ENCODE data around the gene ACIN1.

Gene ACIN1

DNA sequence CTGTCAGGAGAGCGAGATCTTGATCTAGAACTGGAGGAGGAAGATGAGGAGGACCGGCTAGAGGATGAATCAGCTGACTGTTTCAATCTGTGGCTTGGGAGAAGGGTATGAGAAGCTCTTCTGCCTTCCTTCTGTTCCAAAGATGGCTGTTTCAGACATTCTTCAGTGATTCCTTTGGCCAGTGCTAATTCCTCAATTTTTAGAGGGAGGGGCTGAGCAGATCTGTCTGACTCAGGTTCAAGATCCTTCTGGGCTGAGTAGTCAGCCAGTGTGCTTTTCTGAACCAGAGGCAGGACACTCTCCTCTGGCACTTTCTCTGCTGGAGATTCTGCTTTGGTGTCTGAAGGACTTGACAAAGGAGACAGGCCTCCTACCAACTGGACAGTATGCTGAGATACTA lies 15.2 kb downstream of the ACIN1 start:
- Mint-ChIP-seq H3K27me3 (no peaks in the 10 kb centered on the region), H3K36me3 (ENCODE audit: insufficient read depth) (peaks cover 90% of the 10 kb centered on the region)

DNA sequence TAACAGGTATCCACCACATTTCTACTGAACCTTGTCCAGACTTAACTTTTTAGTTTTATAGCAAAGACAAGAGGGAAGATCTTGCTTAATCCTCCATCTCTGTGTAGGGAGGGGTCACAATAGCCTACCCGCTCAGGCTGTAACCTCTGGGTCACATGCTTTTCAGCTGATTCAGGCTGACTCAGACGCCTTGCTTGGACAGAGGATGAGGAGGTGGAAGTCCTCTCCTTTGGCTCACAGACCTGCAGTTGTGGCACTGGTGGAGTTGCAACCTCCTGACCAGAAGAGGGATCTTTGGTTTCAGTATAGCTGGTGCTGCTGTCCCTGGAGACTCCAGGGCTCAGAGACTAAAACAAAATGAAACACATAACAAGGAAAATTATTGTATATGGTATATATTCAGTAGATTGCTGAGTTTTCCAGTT lies 16.2 kb downstream of the ACIN1 start:
- Mint-ChIP-seq H3K36me3 (ENCODE audit: insufficient read depth) (peaks cover 89% of the 10 kb centered on the region), H3K9me3 (no peaks in the 10 kb centered on the region), H3K27ac (ENCODE audit: low read depth) (no peak overlapping the region), H3K27me3 (no peaks in the 10 kb centered on the region), H3K4me3 (no peak overlapping the region), H3K4me1 (peaks cover 4% of the 10 kb centered on the region)
- no peak for ATAC-seq (replicated peaks; ENCODE audit: extremely low read depth, poor library complexity, severe bottlenecking)
- DNase-seq (ENCODE audit: low spot score in 2 of 2): no peak

More for the DNA sequence above, 15.2 kb downstream of the ACIN1 start:
- DNase-seq (ENCODE audit: low spot score in 2 of 2) (no peak), ATAC-seq (replicated peaks; ENCODE audit: extremely low read depth, poor library complexity, severe bottlenecking) (no peak)
- Mint-ChIP-seq H3K4me3 (no peak overlapping the region), H3K9me3 (no peaks in the 10 kb centered on the region), H3K4me1 (peaks cover 4% of the 10 kb centered on the region), H3K27ac (ENCODE audit: low read depth) (no peak overlapping the region)

DNA sequence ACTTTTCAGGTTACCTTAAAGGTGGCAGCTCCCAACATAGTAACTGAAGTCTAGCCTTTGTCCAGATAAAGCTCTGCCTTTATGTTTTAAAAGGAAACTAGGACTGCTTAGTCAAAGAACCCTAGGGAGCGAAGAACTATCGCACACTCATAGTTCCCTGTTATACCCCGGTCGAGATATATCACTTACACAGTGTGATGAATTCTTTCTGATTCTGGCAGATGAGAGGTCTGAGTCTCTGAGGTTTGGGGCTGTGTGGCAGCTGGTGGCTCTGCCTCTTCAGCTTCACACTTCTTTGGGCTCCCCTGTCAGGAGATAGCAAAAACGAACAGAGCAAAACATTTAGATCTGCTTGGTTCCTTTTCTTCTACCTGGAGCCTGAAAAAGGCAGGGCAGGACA lies 17.0 kb downstream of the ACIN1 start:
- Mint-ChIP-seq H3K27me3 (no peaks in the 10 kb centered on the region), H3K36me3 (ENCODE audit: insufficient read depth) (peaks cover 87% of the 10 kb centered on the region), H3K4me3 (no peak overlapping the region), H3K4me1 (peaks cover 4% of the 10 kb centered on the region), H3K27ac (ENCODE audit: low read depth) (no peak overlapping the region), H3K9me3 (no peaks in the 10 kb centered on the region)
- ATAC-seq (replicated peaks; ENCODE audit: extremely low read depth, poor library complexity, severe bottlenecking) (no peak), DNase-seq (ENCODE audit: low spot score in 2 of 2) (no peak)

DNA sequence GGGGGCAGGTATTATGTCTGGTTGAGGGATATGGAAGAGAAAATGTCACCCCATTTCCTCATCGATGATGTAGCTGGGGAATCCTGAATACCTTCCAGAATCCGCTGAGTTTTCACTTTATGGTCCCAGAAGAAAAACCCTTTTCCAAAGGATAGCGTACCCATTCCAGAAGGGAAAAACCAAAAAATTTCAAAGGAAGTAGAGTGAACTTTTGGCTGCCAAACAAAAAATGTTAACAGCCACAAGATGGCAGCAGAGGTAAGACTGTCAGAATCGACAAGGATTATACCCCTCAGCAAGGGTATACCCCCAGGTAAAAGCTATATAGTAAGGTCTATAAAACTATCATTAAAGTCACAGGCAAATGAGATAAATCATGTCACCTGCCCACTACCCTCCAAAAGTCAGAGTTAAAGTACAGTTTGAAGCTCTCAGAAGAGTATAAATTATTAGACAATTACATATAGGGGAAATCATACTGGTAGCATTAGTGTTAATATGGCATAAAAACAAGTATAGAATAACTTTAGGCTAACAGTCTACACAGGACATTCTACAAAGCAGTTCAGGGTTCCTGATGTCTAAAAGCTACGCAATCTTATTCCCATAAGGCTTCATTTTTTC lies 18.0 kb downstream of the ACIN1 start:
- peak in 1 of 2 donors; percentile 14 for DNase-seq (ENCODE audit: low spot score in 2 of 2)
- no peak overlapping the region for H3K27ac Mint-ChIP-seq (ENCODE audit: low read depth)
- H3K9me3 Mint-ChIP-seq: no peaks in the 10 kb centered on the region
- H3K27me3 Mint-ChIP-seq: no peaks in the 10 kb centered on the region
- peaks cover 8% of the 10 kb centered on the region for H3K4me1 Mint-ChIP-seq
- no peak overlapping the region for H3K4me3 Mint-ChIP-seq
- no peak for ATAC-seq (replicated peaks; ENCODE audit: extremely low read depth, poor library complexity, severe bottlenecking)
- peaks cover 88% of the 10 kb centered on the region for H3K36me3 Mint-ChIP-seq (ENCODE audit: insufficient read depth)

DNA sequence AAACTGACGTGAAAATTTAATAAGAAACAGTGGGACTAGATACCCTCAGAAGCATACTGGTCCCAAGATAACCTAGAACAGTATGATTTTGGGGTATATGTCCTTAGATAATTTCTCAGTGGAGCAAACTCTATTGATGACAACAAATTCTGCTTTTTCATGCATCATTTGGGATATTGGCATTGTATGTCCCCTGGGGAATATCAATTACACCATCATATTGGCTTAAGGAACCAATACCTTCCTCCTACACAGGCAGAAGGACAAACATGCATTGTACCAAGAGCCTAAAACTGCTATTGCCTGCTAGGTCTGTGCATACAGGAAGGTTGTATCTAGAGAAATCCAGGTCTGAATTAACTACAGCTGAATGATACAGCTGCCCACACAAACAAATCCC lies 20.0 kb downstream of the ACIN1 start:
- Mint-ChIP-seq H3K36me3 (ENCODE audit: insufficient read depth) (peaks cover 82% of the 10 kb centered on the region), H3K4me1 (peaks cover 22% of the 10 kb centered on the region), H3K27ac (ENCODE audit: low read depth) (no peak overlapping the region), H3K4me3 (no peak overlapping the region), H3K9me3 (no peaks in the 10 kb centered on the region), H3K27me3 (no peaks in the 10 kb centered on the region)
- DNase-seq (ENCODE audit: low spot score in 2 of 2) (no peak), ATAC-seq (replicated peaks; ENCODE audit: extremely low read depth, poor library complexity, severe bottlenecking) (no peak)

DNA sequence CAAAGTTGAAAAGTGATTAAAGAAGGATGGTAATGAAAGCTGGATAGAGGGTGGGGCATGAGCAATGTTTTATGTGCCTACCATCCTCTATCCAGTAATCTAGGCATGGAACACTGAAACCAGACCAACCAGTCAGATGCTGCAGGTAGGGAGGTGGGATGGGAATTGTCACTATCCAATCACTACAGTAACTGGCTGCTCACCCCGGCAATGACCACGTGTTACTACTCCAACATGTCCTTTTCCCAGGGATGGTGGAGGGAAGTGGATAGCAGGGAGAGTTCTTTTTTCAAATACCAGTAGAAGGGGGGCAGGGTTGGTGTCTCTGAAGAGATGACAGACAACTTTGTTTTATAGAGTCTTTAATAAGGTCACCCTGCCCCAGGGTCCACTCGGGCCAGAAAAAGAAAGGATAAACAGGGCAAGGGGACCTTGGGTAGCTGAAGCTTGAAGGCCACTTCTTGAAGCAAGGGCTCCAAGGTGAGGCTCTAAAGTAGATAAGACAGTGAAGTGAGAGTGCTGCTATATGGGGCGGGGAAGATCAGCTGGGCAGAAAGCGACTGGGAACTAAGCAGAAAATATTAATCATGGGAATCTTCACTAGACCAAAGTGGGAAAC lies 22.9 kb downstream of the ACIN1 start:
- H3K27ac Mint-ChIP-seq (ENCODE audit: low read depth): peak overlapping the region; percentile 79
- H3K9me3 Mint-ChIP-seq: no peaks in the 10 kb centered on the region
- H3K27me3 Mint-ChIP-seq: no peaks in the 10 kb centered on the region
- H3K4me1 Mint-ChIP-seq: peaks cover 35% of the 10 kb centered on the region
- ATAC-seq (replicated peaks; ENCODE audit: extremely low read depth, poor library complexity, severe bottlenecking) (no peak), DNase-seq (ENCODE audit: low spot score in 2 of 2) (no peak)
- H3K36me3 Mint-ChIP-seq (ENCODE audit: insufficient read depth): peaks cover 71% of the 10 kb centered on the region
- H3K4me3 Mint-ChIP-seq: peak overlapping the region; percentile 78

DNA sequence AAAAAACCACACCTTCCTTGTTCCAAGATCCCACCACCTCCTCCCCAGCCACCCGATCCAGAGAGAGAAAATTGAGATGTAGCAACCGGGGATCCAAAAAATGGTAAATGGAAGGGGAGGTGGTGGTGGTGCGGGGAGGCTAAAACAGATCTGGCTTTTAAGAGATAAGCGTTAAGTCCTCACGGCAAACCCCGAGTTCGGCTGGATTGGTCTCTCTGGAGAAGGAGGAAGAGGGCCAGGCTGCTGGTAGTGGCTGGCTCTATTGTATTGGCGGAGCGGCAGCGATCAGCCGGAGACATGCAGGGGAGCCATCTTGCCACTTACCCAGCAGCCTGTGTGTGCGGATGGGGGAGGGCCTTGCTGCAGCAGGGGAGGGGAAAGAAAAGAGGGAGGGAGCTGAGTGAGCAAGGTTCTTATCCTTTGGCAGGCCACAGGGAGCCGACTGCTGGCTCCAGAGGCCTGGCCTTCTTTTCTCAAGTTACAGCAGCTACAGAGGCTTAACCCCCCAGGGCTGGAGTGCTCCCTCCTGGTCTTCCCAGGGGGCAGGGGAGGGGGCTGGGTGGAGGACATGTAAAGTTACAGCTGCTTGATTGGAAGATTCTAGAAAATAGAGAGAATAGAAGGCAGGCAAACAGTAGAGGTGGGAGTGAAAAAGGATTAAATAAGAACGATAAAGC lies 23.6 kb downstream of the ACIN1 start:
- peak; percentile 44 to 54 for DNase-seq (ENCODE audit: low spot score in 2 of 2)
- Mint-ChIP-seq H3K27me3 (no peaks in the 10 kb centered on the region), H3K27ac (ENCODE audit: low read depth) (peak overlapping the region; percentile 79), H3K4me3 (peak overlapping the region; percentile 78), H3K9me3 (no peaks in the 10 kb centered on the region), H3K4me1 (peaks cover 35% of the 10 kb centered on the region), H3K36me3 (ENCODE audit: insufficient read depth) (peaks cover 69% of the 10 kb centered on the region)
- peak; percentile 84 for ATAC-seq (replicated peaks; ENCODE audit: extremely low read depth, poor library complexity, severe bottlenecking)

DNA sequence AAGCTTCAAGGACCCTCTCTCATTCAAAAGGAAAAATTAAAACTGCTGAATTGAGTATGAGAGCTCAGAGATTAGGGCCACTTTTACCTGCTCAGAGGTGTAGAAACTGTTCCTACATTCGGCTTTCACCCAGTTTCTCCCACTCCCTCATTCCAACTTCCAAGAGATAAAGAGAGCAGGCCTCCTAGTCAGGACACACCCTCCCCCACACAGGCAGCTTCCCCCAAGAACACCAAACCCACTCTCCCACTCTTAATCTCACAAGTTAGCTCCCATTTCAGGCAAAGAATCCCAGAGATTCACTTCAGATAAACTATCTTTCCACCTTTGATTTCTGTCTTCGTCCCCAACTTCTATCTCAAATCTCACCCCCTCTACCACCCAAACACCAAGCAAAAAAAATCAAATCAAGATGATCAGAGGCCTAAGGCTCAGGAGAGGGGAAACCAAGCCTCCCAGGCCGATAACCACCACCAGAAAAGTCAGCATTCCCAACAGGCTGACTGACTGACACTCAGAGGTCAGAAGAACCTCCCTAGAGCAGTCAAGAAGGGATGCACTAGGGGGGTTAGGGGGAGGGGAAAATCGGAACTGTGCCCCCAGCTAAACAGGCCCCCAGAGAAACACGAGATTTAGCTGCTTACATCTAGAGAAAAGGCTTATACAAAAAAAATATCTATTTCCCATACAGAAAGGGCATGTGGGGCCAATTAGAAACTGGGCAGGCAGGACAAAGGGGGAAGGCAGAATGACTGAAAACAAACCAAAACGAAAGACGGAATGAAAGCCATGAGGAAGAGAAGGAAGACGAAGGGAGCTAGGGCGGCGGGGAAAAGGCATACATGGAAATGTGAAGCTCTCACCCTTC lies 24.4 kb downstream of the ACIN1 start:
- ATAC-seq (replicated peaks; ENCODE audit: extremely low read depth, poor library complexity, severe bottlenecking) (no peak), DNase-seq (ENCODE audit: low spot score in 2 of 2) (peak in 1 of 2 donors; percentile 4)
- Mint-ChIP-seq H3K27me3 (no peaks in the 10 kb centered on the region), H3K36me3 (ENCODE audit: insufficient read depth) (peaks cover 66% of the 10 kb centered on the region), H3K4me1 (peaks cover 42% of the 10 kb centered on the region), H3K27ac (ENCODE audit: low read depth) (peak overlapping the region; percentile 79), H3K4me3 (peak overlapping the region; percentile 78), H3K9me3 (no peaks in the 10 kb centered on the region)

DNA sequence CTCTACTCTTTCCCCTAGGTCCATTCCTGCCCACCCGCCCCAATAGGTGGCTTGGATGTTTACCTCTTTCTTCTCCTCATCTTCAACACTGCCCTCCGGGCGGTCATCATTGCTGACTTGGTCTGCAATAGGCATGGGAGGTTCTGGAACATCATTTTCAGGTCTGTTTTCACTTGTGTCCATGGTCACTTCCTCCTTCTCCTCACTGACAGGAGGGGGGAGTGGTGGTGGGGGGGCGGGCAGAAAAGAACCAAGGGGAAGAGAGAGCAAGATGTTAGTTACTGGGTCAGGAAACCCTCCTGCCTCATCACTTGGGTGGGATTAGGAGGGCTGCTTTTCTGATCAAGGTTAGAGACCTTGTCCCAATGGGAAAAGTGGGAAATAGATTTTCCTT lies 25.5 kb downstream of the ACIN1 start:
- Mint-ChIP-seq H3K4me1 (peaks cover 42% of the 10 kb centered on the region), H3K27ac (ENCODE audit: low read depth) (no peak overlapping the region), H3K36me3 (ENCODE audit: insufficient read depth) (peaks cover 63% of the 10 kb centered on the region), H3K4me3 (no peak overlapping the region), H3K9me3 (no peaks in the 10 kb centered on the region), H3K27me3 (no peaks in the 10 kb centered on the region)
- DNase-seq (ENCODE audit: low spot score in 2 of 2) (no peak), ATAC-seq (replicated peaks; ENCODE audit: extremely low read depth, poor library complexity, severe bottlenecking) (no peak)

DNA sequence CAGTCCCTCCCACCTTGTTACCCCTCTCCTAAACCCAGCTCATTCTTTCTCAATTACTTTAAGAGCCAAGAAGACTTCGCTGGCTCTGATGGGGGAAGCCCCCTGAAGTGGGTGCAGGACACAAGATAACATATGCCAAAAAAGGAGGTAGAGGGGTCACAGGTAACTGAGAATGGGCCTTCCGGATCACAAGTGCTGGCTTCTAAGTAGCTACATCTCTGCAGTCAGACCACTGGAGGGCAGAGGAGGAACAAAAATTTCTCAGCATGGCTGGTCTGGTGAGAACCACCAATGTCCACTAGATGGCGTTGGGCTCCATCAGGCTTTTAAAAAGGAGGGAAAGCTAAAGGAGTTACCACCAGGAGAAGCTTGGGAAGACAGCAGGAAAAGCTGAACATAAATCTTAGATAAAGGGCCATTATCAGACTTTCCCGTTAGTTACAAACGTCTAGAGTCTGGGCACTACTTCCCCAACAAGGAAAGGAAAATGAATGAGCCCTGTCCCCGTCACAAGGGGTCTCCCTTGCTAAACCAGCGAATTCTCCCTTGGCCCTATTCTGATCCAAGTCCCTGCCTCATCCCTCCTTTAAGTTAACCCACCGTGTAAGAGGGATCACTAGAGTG lies 26.0 kb downstream of the ACIN1 start:
- ATAC-seq (replicated peaks; ENCODE audit: extremely low read depth, poor library complexity, severe bottlenecking): peak; percentile 86
- Mint-ChIP-seq H3K36me3 (ENCODE audit: insufficient read depth) (peaks cover 64% of the 10 kb centered on the region), H3K27ac (ENCODE audit: low read depth) (no peak overlapping the region), H3K9me3 (no peaks in the 10 kb centered on the region), H3K27me3 (no peaks in the 10 kb centered on the region), H3K4me1 (peaks cover 42% of the 10 kb centered on the region), H3K4me3 (peak overlapping the region; percentile 34)
- peak; percentile 55 to 68 for DNase-seq (ENCODE audit: low spot score in 2 of 2)

DNA sequence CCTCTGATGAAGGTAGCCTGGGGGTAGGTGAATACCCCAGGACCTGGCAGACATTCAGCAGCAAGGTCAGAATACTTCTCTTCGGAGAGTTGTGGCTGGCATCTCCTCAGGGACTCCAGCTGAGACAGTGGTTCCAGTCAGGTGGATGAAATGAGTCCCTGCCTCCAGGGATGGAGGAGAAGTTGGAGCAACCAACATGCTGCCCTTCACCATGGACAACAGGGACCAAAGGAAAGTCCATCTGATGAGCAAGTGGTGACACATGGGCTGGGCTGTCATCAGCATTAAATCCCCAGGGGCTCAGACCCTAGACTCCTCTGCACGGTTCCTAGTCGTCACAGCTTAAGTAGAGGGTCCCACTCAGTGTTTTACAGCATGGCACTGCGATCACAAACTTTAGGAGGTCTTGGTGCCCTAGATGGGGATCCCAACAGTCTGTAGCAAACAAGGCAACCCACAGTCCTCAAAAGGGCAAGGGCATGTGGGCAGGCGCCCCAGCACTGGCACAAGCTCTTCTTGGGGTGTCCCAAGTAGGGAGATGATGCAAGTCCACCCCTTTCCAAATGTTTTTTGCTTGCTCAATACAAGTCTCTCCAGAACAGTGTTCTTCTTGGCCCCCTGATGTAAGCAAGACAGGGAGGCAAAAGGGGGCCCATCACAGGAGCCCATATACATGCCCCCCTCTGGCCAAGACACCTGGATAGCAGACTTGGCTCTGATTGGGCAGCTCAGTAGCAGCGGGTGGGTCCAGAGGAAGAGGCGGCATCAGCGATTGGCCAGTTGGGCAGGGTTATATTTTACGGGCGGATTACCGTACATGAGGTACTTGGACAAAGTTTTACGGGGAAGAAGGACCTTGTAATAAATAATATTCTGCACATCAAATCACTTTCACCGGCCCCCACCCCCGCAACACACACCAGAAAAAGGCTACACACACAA lies 26.8 kb downstream of the ACIN1 start:
- H3K27ac Mint-ChIP-seq (ENCODE audit: low read depth): no peak overlapping the region
- no peaks in the 10 kb centered on the region for H3K9me3 Mint-ChIP-seq
- peaks cover 62% of the 10 kb centered on the region for H3K36me3 Mint-ChIP-seq (ENCODE audit: insufficient read depth)
- ATAC-seq (replicated peaks; ENCODE audit: extremely low read depth, poor library complexity, severe bottlenecking) (no peak), DNase-seq (ENCODE audit: low spot score in 2 of 2) (peak in 1 of 2 donors; percentile 12)
- peaks cover 47% of the 10 kb centered on the region for H3K4me1 Mint-ChIP-seq
- H3K27me3 Mint-ChIP-seq: no peaks in the 10 kb centered on the region
- no peak overlapping the region for H3K4me3 Mint-ChIP-seq

All from central memory CD8-positive, alpha-beta T cell (primary cell).